Neural progenitor cell (in vitro differentiated cells): ENCODE results near the gene ABCA8.

ENCODE experiments used
- CTCF ChIP-seq: fragments of 200-600 bp; sonication (generic); IDR thresholded peaks from 2 replicates; pipeline ENCODE4 v1.5.1; 2017; ENCODE audit warnings: antibody characterized with exemption, mild to moderate bottlenecking
- EZH2 ChIP-seq: fragments of 200-600 bp; sonication (generic); IDR thresholded peaks from 2 replicates; pipeline ENCODE4 v1.6.1; 2017; ENCODE audit warnings: antibody characterized with exemption, mild to moderate bottlenecking, moderate library complexity
- EZH2phosphoT487 ChIP-seq: fragments of 200-600 bp; sonication (generic); IDR thresholded peaks from 2 replicates; pipeline ENCODE4 v1.6.1; 2017; ENCODE audit warnings: antibody characterized with exemption

- TF ChIP-seq EZH2phosphoT487 (no peak), CTCF (no peak), EZH2 (no peak)
Observed at GRCh38 chr17:68824707-68825106, 130.5 kb downstream of the ABCA8 start.
